Measurements from ENCODE around the gene SLC1A5.
"Not testable (repeated sequence)": the region's sequence is repeated elsewhere in the genome, so short reads cannot be mapped to it uniquely, and the experiment has no call there.

Gene SLC1A5

DNA sequence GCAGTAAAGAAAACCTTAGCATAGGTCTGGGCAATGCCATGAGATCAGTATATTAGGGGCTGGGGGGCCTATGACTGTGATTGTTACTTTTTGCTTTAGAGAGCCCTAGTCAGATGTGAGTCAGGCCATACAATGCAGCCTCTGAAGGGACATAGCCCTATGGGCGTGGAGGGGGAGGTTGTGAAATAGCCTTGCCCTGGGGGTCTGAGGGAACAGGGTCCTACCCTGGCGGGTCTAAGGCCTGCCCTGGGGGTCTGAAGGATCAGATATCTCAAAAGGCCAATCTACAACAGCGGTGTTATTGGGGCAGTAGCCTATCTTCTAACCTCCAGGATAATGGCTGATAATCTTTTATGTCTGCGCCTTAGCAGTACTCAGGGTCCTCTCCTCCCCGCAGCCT lies 13.8 kb upstream of the SLC1A5 start:
- in situ Hi-C loops (cut with MboI; ENCODE audit: low sequenced_read_pairs) = no loop called here

DNA sequence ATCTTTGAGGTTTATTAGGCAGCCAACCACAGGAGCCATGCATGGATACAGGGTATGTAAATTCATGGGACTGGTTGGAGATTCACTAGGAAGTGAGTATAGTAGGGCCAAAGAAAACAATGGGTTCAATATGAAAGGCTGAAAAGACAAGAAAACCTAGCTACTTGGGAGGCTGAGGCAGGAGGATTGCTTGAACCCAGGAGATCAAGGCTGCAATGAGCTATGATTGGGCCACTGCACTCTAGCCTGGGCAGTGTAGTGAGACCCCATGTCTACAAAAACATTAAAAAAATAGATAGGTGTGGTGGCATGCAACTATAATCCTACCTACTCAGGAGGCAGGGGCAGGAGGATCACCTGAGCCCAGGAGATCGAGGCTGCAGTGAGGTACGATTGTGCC lies 10.3 kb upstream of the SLC1A5 start:
- in situ Hi-C loops (cut with MboI; ENCODE audit: low sequenced_read_pairs) = no loop called here

DNA sequence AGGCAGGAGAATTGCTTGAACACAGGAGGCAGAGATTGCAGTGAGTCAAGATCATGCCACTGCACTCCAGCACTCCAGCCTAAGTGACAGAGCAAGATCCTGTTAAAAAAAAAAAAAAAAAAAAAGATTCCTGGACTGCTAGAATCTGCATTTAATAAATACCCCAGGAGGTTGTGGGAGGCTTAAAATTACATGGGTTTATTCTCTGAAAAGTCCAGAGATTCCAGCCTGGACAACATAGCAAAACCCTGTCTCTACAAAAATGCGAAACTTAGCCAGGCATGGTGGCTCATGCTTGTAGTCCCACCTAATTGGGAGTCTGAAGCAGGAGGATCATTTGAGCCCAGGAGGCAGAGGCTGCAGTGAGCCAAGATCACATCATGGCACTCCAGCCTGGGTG lies 9.5 kb upstream of the SLC1A5 start:
- in situ Hi-C loops (cut with MboI; ENCODE audit: low sequenced_read_pairs) = no loop called here

DNA sequence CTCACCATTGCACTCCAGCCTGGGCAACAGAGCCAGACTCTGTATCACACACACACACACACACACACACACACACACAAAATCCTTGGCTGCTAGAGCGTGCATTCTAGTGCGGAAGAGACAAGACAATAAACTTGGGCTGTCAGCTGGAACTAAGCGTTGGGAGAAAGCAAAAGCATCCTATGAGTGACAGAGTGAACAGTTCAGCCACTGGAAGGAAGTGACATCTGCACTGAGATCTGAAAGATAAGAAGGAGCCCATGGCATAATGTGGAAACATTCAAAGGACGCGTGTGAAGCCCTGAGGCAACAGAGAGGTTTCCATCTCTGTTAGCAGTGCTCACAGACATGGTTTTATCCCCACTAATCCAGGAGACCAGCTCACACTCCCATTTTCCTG lies 3.5 kb upstream of the SLC1A5 start:
- in situ Hi-C loops (cut with MboI; ENCODE audit: low sequenced_read_pairs) = no loop called here

DNA sequence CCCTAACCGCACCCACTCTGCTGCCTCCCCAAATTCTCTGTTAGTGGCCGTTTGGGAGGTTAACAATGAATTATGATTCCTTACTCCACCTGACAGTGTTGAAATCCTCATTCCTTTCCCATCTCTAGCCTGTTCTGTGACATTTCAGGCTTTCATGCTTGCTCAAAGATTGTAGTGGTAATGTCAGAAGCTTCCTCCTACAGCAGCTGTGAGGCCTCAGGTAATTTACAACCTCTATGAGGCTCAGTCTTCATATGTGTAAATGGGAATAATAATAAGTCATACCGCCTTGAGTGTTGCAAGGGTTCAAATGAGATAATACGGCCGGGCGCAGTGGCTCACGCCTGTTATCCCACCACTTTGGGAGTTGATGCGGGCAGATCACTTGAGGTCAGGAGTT lies 977 bp upstream of the SLC1A5 start:
- in situ Hi-C loops (cut with MboI; ENCODE audit: low sequenced_read_pairs) = no loop called here

DNA sequence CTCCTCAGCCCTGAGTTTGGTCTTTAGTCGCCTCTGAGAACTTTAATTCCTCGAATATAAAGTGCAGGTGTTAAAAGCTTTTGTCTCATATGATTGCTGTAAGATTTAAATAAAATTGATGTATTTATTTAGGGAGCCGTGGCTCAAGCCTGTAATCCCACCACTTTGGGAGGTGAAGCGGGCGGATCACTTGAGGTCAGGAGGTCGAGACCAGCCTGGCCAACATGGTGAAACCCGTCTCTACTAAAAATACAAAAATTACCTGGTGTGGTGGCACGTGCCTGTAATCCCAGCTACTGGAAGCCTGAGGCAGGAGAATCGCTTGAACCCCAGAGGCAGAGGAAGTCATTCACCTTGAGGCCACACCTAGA lies 559 bp upstream of the SLC1A5 start:
- in situ Hi-C loops (cut with MboI; ENCODE audit: low sequenced_read_pairs) = no loop called here

DNA sequence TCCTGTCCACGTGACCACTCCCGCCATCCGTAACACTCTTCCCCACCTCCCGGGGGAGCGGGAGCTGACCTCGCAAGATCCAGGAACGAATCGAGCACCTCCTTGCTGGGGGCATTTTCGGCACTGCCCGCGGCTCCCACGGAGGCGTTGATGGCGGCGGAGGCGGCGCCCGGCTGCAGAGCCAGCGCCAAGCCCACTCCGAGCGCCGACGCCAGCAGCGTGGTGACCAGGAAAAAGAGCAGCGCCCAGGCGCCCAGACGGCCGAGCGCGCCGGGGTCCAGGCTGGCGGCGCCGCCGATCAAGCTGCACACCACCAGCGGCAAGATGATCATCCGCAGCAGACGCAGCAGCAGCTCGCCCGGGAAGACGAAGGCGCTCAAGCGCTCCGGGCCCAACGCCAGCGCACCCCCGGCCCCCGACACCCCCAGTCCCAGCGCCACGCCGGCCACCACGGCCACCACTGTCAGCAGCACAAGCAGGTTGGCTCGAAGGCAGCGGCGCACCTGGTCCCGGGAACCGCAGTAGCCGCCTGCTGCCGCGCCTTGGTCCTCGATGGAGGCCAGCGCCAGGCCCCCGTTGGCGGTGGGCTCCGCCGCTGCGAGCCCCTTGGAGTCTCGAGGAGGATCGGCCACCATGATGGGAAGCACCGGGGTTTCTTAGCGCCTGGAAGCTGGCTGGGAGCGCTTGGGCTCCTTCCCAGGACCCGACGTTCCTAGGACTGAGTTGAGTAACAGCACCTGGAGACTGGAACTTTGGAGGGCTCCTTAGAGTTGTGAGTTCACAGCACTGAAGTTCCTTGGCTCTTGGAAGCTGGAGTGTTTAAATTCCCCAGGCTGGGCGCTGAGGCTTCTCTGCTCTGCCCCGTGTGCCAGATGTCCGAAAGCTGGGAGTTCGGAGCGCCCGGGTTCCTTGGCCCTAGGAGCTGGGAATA lies 798 bp downstream of the SLC1A5 start:
- in situ Hi-C loops (cut with MboI; ENCODE audit: low sequenced_read_pairs) = no loop called here

DNA sequence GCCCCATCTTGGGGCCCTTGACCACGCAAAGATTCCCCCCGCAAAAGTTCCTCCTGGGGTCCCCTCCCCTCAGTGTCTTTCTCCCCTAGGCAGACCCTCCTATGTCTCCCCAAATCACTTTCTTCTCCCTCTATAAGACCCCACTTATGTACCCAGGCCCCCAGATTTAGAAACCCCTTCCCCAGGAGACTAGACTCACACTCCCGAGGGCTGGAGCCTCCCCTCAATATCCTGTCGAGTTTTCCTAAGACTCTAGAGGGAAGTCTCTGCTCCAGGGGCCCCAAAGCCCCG lies 1.4 kb downstream of the SLC1A5 start:
- in situ Hi-C loops (cut with MboI; ENCODE audit: low sequenced_read_pairs) = no loop called here

DNA sequence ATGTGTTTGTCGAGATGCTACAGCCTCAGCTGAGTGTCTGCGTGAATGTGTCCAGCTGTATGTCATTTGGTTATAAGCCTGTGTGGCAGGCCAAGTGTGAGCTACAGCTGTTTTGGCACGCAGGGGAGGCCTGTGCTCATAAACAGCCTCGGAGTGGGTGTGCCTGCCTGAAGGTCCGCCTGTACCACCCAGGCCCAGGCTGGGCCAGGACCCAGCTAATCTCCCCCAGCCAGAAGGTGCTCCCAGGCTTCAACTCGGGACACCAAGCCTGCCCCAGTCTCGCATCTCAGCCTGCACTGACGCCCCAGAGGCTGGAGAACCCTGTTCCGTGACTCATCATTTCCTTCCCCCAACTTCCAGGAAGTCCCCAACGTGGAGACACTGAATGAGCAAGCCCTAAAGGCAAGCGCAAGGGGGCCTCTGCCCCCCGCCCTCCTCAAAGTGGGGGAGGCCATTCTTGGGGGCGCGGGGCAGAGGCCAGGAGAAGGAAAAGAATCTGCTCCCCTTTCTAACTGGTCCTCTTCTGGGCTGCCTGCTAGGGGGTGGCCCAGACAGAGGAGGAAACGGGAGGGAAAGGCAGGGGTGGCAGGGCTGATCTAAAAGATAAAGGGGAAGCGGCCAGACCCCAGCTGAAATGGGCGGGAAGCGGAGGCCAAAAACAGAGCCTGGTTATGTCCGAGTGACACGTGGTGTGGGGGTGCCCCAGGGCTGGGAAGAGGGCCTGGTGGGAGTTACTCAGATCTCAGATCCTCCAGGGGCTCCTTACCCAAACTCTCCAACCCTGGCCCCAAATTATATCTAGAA lies 2.0 kb downstream of the SLC1A5 start:
- in situ Hi-C loops (cut with MboI; ENCODE audit: low sequenced_read_pairs) = no loop called here

DNA sequence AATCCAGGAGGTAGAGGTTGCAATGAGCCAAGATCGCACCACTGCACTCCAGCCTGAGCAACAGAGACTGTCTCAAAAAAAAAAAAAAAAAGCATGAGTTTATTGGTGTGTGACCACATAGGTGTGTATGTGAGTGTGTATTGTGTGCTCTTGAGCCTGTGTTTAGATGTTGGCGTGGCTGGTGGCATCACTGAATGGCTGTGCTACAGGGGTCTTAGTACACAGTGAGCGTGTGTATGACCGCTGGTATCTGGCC lies 2.5 kb downstream of the SLC1A5 start:
- in situ Hi-C loops (cut with MboI; ENCODE audit: low sequenced_read_pairs) = no loop called here

DNA sequence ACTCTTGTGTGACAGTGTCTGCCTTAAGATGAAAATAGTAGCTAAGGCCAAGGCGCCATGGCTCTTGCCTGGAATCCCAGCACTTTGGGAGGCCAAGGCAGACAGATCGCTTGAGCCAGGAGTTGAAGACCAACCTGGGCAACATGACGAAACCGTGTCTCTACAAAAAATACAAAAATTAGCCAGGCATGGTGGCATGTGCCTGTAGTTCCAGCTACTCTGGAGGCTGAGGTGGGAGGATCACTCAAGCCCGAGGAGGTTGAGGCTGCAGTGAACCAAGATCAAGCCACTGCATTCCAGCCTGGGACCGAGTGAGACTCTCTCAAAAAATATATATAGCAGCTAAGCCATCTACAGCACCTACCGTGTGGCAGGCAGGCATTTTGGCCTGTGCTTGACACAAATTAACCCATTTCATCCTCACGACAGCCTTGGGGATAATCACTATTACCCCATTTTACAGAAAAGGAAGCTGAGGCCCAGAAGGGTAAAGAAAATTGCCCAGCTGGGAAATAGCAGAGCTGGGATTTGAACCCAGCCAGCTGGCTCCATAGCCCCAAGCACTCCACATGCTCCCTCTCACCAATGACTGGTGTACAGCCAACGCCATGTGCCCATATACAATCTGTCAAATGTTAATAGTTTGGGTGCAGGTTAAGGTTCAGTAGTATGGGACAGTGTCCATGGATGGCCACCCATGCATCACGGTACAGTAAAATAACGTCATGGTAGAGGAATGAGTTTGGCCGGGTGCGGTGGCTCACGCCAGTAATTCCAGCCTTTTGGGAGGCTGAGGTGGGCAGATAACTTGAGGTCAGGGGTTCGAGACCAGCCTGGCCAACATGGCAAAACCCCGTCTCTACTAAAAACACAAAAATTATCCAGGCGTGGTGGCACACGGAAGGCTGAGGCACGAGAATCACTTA lies 3.1 kb downstream of the SLC1A5 start:
- in situ Hi-C loops (cut with MboI; ENCODE audit: low sequenced_read_pairs) = no loop called here

DNA sequence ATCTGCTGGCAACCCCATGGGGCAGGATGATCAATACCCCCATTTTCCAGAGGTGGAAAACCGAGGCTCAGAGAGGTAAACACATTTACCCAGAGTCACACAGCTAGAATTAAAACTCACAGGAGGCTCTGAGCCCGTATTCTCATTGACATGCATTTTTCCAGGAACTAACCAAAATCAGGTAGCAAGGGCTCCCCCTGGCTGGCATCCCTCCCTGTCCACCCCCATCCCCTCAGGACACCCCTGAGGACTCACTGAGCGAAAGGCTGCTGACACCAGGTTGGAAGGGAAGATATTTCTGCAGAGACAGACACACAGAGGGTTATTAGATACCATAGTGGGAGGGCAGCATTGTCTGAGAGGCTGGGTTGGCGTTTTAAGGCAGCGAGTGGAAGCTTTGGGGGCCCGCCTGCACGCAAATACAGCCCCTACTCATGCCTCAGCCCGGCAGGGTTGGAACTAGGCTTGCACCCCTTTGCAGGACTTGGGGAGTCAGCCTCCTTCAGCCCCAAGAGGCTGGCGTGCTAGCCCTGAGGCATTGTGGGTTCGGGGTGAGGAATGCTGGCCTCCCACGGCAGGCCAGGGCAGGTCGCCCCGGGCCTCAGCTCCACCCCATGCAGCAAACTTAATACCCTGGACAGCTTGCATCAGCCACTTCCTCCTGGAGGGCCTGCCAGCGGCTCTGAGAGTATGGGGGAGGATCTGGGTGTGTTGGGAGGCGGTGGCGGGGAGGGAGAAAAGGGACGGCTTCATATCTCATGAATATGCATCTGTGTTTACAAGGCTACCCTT lies 3.9 kb downstream of the SLC1A5 start:
- in situ Hi-C loops (cut with MboI; ENCODE audit: low sequenced_read_pairs) = no loop called here

DNA sequence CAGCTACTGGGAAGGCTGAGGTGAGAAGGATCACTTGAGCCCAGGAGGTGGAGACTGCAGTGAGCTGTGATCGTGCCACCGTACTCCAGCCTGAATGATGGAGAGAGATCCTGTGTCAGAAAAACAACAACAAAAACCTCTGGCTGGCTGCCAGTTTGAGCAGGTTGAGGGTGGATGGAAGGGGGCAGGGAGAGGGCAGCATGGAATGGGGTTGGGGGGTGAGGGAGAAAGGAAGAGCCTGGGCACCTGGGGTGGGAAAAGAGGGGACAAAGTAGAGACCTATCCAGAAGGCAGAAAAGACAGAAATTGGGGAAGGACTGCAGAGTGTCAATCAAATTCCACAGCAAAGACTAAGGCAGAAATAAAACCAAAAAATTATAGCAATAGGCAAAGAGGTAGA lies 4.7 kb downstream of the SLC1A5 start:
- in situ Hi-C loops (cut with MboI; ENCODE audit: low sequenced_read_pairs) = no loop called here

DNA sequence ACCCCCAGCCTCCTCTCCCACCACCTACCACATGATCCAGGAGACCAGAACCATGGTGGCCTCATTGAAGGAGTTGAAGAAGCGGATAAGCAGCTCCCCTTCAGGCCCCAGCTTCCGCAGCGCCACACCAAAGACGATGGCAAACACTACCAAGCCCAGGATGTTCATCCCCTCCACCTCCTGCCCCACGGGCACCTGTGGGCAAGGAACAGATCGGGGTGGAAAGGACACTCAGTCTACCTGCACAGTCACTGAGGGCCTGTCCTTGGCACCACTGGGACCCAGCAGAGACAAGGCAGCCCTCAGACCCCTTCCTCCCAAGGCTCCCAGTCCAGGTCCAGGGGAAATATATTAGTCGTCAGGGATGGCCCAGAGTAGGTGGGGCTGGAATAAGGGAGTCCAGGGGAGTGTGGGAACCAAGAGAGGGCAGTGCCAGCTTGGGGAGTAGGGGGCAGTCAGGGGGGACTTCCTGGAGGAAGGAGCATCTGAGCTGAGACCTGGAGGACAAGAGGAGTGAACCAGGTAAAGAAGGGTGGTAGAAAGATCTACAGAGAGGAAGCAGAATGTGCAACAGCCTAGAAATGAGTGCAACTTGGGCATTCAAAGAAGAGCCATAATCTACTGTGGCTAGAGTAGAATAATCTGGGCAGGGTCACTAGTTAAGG lies 5.9 kb downstream of the SLC1A5 start:
- in situ Hi-C loops (cut with MboI; ENCODE audit: low sequenced_read_pairs) = no loop called here

DNA sequence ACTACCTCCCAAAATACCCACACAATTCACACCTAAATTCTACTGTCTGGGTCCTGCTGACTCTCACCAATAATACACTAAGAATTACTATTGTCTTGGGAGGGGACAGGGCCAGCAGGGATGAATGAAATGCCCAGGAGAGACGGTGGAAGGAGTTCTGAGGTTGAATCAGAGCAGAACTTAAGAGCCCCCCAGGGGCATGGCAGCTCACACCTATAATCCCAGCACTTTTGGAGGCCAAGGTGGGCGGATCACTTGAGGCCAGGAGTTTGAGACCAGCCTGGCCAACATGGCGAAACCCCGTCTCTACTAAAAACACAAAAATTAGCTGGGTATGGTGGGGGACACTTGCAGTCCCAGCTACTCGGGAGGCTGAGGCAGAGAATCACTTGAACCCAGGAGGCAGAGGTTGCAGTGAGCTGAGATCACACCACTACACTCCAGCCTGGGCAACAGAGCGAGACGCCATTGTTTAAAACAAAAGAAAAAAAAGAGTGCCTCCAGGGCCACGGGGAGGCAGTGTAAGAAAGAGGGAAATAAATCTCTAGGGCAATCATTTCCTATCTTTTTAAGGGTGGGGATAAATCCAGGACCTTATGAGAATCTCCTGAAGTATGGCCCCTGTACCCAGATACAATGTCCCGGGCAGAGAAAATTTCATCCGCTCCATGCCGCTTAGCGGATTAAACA lies 10.3 kb downstream of the SLC1A5 start:
- in situ Hi-C loops (cut with MboI; ENCODE audit: low sequenced_read_pairs) = not testable (repeated sequence)

DNA sequence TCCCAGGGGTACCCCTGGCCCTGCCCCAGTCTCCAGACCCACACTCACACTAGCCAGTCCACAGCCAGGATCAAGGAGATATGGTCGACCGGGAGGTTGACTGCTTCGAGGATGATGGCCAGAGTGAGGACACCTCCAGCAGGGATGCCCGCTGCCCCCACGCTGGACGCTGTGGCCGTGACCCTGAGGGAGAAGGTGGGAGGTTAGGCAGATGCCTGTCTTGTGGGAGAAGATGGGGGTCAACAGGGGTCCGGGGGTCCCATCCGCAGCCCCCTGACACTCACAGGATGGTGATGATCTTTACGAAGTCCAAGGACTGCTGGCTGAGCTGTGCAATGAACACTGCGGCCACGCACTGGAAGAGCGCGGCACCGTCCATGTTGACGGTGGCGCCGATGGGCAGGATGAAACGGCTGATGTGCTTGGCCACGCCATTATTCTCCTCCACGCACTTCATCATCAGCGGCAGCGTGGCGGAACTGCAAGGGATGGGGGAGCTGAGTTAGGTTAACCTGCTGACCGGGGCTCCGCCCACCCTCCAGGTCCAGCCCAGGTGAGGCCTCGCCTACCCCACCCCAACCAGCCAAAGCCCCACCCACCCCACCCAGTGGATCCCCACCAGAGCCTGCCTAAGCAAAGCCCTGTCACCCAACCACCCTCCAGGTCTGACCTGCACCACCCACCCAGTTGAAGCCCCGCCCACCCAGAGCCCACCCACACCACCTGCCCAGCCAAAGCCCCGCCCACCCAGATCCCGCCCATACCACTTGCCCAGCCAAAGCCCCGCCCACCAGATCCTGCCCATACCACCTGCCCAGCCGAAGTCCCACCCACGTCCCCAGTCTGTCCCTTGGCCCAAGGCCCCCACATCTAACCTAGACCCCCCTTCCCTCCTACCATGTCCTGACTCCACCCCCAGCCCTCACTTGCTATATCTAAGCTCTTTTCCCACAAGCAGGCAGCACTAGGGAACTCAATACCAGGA lies 11.2 kb downstream of the SLC1A5 start:
- in situ Hi-C loops (cut with MboI; ENCODE audit: low sequenced_read_pairs) = no loop called here

DNA sequence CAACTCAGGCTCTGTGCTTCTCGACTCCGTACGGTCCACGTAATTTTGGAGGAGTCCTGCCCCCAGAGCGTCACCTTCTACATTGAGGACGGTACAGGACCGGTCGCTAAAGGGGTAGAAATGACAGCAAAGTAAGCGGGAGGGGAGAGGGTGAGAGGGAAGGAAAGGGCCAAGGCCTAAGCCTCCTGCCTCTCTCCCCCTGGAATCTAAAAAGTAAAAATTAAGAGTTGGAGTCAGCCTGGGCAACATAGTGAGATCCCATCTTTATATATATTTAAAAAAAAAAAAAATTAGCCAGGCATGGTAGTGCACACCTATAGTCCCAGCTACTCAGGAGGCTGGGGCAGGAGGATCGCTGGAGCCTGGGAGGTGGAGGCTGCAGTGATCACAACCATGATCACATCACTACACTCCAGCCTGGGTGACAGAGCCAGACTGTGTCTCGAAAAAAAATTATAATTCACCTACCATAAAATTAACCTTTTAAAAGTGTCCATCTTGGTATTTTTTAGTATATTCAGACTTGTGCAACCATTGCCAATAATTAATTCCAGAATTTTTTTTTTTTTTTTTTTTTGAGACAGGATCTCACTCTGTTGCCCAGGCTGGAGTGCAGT lies 12.6 kb downstream of the SLC1A5 start:
- in situ Hi-C loops (cut with MboI; ENCODE audit: low sequenced_read_pairs) = no loop called here

DNA sequence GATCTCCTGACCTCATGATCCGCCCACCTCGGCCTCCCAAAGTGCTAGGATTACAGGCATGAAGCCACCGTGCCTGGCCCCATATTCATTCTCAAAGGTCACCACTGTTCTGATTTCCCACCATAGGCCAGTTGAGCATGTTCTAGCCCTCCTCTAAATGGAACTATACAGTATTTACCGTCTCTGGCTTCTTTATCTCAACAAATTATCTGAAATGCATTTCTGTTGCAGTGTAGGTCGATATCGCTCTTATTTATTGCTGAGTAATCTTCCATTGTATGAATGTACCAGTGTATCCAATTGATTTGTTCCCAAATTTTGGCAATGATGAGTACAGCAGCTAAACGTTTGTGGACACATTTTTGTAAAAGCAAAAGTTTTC lies 15.4 kb downstream of the SLC1A5 start:
- in situ Hi-C loops (cut with MboI; ENCODE audit: low sequenced_read_pairs) = no loop called here

Data from hTERT RPE-1 (cell line).